ENCODE data around the gene CDKN2A.

DNA sequence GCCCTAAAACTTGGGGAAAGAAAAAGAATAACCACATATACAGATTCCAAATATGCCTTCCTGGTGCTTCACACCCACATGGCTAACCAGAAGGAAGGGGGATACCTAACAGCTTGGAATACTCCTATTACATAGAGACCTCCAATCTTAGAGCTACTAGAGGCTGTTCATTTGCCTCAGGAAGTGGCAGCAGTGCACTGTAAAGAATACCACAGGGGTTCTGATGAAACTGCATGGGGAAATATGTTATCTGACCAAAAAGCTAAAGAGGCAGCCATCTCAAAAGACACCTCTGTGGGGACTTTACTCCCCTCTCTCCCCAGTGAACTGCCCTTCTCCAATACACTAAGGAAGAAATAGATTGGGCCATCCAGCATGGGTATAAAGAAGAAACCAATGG, 66.4 kb downstream of the CDKN2A start:
- TF ChIP-seq, protein P1, sequence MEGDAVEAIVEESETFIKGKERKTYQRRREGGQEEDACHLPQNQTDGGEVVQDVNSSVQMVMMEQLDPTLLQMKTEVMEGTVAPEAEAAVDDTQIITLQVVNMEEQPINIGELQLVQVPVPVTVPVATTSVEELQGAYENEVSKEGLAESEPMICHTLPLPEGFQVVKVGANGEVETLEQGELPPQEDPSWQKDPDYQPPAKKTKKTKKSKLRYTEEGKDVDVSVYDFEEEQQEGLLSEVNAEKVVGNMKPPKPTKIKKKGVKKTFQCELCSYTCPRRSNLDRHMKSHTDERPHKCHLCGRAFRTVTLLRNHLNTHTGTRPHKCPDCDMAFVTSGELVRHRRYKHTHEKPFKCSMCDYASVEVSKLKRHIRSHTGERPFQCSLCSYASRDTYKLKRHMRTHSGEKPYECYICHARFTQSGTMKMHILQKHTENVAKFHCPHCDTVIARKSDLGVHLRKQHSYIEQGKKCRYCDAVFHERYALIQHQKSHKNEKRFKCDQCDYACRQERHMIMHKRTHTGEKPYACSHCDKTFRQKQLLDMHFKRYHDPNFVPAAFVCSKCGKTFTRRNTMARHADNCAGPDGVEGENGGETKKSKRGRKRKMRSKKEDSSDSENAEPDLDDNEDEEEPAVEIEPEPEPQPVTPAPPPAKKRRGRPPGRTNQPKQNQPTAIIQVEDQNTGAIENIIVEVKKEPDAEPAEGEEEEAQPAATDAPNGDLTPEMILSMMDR (IDR thresholded peaks at IDR 0.05) = no peak
- no peak for TF ChIP-seq EP300 (IDR thresholded peaks at IDR 0.05)
- no peak for TF ChIP-seq POLR2A (IDR thresholded peaks at IDR 0.05)
